Measurements from ENCODE around the gene PRDX6.

Gene PRDX6

DNA sequence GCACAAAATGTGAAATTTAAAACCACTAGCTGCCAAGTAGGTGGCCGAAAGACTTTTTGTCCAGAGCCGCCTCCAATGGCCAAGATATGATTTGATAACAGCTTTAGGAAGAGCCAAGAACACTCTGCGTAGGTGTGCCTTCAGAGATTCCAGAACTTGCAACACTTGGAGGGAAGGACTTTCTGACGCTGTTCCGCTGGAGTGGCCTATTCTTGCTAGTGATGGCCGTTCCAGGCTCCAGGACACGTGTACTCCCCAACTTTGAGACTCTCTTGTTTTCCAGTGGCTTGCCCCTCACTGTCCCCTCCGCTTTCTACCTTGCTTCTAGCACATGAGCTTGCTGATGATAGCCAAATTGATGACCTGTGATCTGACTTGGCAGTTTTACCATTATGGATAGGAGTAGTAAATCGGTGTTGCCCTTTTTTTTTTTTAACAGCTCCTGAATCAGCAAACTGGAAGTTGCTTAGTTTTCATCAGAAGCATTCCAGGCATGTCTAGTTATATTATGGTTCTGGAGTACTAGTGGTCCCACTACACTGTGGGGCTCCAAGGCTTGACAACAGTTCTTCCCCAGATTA, 1.0 kb downstream of the PRDX6 start:
- peak overlapping the region; percentile 74 for H3K27ac ChIP-seq (ENCODE audit: insufficient read depth, low read length, poor library complexity, severe bottlenecking)
- no peak for DNase-seq

DNA sequence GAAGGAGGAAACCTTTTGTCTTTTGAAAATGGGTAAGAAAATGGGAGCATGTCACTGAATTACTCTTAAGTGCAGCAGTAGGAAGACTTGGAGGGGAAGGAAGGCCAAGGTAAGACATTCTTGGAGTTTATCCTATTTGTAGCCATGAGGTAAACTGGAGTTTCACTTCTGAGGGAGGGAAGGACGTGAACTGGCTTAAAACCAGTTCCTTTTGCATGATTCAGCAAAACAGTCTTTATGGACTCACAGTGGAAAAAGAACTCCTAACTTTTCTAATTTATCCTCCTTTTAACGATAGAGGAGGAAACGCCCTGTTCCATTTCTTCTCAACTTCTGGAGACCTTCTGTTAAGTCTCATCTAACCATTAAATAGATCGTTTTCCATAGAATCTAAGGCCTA, 2.5 kb downstream of the PRDX6 start:
- Histone ChIP-seq H3K9me3 (ENCODE audit: control insufficient read depth, low read length) (no peaks in the 10 kb centered on the region), H3K4me3 (ENCODE audit: insufficient read depth, low read depth, low read length, poor library complexity, severe bottlenecking) (no peak overlapping the region), H3K27me3 (replicated peaks; ENCODE audit: control insufficient read depth, insufficient read depth, low read length, poor library complexity, severe bottlenecking) (no peaks in the 10 kb centered on the region), H3K27ac (ENCODE audit: insufficient read depth, low read length, poor library complexity, severe bottlenecking) (no peak overlapping the region), H3K4me1 (ENCODE audit: control insufficient read depth, insufficient read depth, low read length, poor library complexity, severe bottlenecking) (peaks cover 25% of the 10 kb centered on the region), H3K36me3 (ENCODE audit: control insufficient read depth, insufficient read depth, low read length) (peaks cover 31% of the 10 kb centered on the region)
- no peak for DNase-seq

More for the DNA sequence above, 1.0 kb downstream of the PRDX6 start:
- H3K36me3 ChIP-seq (ENCODE audit: control insufficient read depth, insufficient read depth, low read length) = peaks cover 23% of the 10 kb centered on the region
- no peaks in the 10 kb centered on the region for H3K27me3 ChIP-seq (replicated peaks; ENCODE audit: control insufficient read depth, insufficient read depth, low read length, poor library complexity, severe bottlenecking)
- H3K4me3 ChIP-seq (ENCODE audit: insufficient read depth, low read depth, low read length, poor library complexity, severe bottlenecking) = peak overlapping the region; percentile 81
- no peaks in the 10 kb centered on the region for H3K9me3 ChIP-seq (ENCODE audit: control insufficient read depth, low read length)
- peaks cover 25% of the 10 kb centered on the region for H3K4me1 ChIP-seq (ENCODE audit: control insufficient read depth, insufficient read depth, low read length, poor library complexity, severe bottlenecking)

DNA sequence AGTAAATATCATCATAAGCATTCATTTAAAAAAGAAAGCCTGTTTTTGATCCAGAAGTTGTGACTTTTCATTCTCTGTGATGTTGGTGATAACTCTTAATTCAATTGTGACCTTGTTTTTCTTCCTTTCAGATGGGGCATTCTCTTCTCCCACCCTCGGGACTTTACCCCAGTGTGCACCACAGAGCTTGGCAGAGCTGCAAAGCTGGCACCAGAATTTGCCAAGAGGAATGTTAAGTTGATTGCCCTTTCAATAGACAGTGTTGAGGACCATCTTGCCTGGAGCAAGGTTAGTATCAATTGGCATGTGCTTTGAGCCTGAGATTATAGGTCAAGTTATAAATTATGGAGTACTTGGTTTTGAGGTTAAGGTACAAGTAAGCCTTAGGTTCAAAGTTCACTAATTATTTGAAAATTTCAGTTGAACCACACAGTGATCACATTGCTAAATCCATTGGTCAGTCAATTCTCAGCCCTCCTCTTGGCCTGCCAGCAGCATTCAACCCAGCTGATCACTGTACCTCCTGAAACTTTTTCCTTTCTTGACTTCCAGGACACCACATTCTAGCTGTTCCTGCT, 4.1 kb downstream of the PRDX6 start:
- Histone ChIP-seq H3K36me3 (ENCODE audit: control insufficient read depth, insufficient read depth, low read length) (peaks cover 47% of the 10 kb centered on the region), H3K27ac (ENCODE audit: insufficient read depth, low read length, poor library complexity, severe bottlenecking) (no peak overlapping the region), H3K4me3 (ENCODE audit: insufficient read depth, low read depth, low read length, poor library complexity, severe bottlenecking) (no peak overlapping the region), H3K27me3 (replicated peaks; ENCODE audit: control insufficient read depth, insufficient read depth, low read length, poor library complexity, severe bottlenecking) (no peaks in the 10 kb centered on the region), H3K4me1 (ENCODE audit: control insufficient read depth, insufficient read depth, low read length, poor library complexity, severe bottlenecking) (peaks cover 14% of the 10 kb centered on the region), H3K9me3 (ENCODE audit: control insufficient read depth, low read length) (no peaks in the 10 kb centered on the region)
- no peak for DNase-seq

DNA sequence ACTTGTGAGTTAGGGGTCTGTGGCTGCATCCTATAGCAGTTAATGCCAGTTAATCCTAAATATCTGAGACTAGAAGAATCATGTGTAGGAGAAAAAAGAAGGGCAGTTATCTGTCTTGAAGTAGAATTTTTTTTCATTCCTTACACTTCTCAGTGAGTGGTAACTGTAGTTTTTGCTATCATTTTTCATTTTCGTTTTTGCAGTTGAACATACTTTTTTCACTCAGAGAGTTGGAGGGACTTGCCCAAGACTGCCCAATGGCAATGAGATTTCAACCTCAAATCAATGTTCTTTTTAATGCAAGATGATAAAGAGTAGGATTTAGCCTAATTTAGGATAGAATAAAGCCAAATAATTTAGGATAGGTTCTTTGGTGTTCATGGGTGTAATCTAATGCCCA, 5.5 kb downstream of the PRDX6 start:
- Histone ChIP-seq H3K4me3 (ENCODE audit: insufficient read depth, low read depth, low read length, poor library complexity, severe bottlenecking) (no peak overlapping the region), H3K27ac (ENCODE audit: insufficient read depth, low read length, poor library complexity, severe bottlenecking) (no peak overlapping the region), H3K36me3 (ENCODE audit: control insufficient read depth, insufficient read depth, low read length) (peaks cover 61% of the 10 kb centered on the region), H3K27me3 (replicated peaks; ENCODE audit: control insufficient read depth, insufficient read depth, low read length, poor library complexity, severe bottlenecking) (no peaks in the 10 kb centered on the region), H3K9me3 (ENCODE audit: control insufficient read depth, low read length) (no peaks in the 10 kb centered on the region), H3K4me1 (ENCODE audit: control insufficient read depth, insufficient read depth, low read length, poor library complexity, severe bottlenecking) (peaks cover 12% of the 10 kb centered on the region)
- DNase-seq = no peak

DNA sequence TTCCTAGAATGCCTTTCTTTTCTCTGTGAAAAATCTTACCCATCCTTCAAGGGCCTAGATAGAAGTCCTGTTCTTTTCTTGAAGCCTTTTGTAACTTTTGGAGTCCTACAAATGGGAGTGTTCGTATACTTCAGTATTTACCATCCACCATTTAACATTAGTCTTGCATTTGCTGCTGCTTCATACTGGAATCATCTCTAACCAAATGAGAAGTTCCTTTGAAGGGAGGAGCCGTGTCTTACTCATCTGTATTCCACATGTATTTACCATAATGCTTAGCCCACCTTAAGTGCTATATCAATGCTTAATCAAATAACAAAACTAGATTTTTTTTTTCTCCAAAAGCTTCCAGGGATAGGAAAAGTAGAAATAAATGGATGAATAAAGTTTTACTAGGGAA, 7.1 kb downstream of the PRDX6 start:
- DNase-seq = no peak
- Histone ChIP-seq H3K4me1 (ENCODE audit: control insufficient read depth, insufficient read depth, low read length, poor library complexity, severe bottlenecking) (no peaks in the 10 kb centered on the region), H3K27ac (ENCODE audit: insufficient read depth, low read length, poor library complexity, severe bottlenecking) (no peak overlapping the region), H3K9me3 (ENCODE audit: control insufficient read depth, low read length) (no peaks in the 10 kb centered on the region), H3K36me3 (ENCODE audit: control insufficient read depth, insufficient read depth, low read length) (peaks cover 73% of the 10 kb centered on the region), H3K4me3 (ENCODE audit: insufficient read depth, low read depth, low read length, poor library complexity, severe bottlenecking) (no peak overlapping the region), H3K27me3 (replicated peaks; ENCODE audit: control insufficient read depth, insufficient read depth, low read length, poor library complexity, severe bottlenecking) (no peaks in the 10 kb centered on the region)

DNA sequence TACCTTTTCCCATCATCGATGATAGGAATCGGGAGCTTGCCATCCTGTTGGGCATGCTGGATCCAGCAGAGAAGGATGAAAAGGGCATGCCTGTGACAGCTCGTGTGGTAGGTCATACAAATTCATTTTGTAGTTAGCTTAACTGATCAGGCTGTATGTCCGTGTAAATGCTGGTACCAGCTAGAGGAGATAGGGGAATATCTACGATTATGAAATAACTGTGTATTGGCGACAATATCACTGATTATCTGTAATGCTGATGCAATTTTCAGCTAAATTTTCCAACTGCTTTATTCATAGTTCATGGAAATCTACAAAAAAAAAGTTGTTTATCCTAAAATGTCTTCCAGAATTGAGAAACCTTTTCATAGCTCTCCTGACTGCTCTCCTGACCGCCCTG, 8.3 kb downstream of the PRDX6 start:
- Histone ChIP-seq H3K9me3 (ENCODE audit: control insufficient read depth, low read length) (no peaks in the 10 kb centered on the region), H3K4me1 (ENCODE audit: control insufficient read depth, insufficient read depth, low read length, poor library complexity, severe bottlenecking) (no peaks in the 10 kb centered on the region), H3K27ac (ENCODE audit: insufficient read depth, low read length, poor library complexity, severe bottlenecking) (no peak overlapping the region), H3K27me3 (replicated peaks; ENCODE audit: control insufficient read depth, insufficient read depth, low read length, poor library complexity, severe bottlenecking) (no peaks in the 10 kb centered on the region), H3K36me3 (ENCODE audit: control insufficient read depth, insufficient read depth, low read length) (peaks cover 73% of the 10 kb centered on the region), H3K4me3 (ENCODE audit: insufficient read depth, low read depth, low read length, poor library complexity, severe bottlenecking) (no peak overlapping the region)
- no peak for DNase-seq

DNA sequence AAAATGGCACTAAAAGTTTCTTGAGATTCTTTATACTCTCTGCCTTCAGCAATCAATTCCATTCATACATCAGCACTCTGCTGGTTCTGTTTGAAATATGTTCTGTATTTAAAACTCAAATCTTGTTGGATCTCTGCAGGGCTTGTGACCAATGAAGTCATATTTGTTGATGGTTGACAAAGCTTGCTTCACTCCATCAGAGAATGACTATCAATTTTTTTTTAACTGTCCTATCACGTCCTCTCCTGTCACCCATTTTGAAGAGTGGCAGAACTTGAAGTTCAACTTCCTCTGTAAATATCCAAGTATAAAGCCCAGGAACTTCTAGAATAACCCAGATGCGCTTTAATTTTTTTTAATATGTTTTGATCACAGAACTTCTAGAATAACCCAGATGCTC, 10.9 kb downstream of the PRDX6 start:
- DNase-seq = no peak
- peaks cover 53% of the 10 kb centered on the region for H3K36me3 ChIP-seq (ENCODE audit: control insufficient read depth, insufficient read depth, low read length)

DNA sequence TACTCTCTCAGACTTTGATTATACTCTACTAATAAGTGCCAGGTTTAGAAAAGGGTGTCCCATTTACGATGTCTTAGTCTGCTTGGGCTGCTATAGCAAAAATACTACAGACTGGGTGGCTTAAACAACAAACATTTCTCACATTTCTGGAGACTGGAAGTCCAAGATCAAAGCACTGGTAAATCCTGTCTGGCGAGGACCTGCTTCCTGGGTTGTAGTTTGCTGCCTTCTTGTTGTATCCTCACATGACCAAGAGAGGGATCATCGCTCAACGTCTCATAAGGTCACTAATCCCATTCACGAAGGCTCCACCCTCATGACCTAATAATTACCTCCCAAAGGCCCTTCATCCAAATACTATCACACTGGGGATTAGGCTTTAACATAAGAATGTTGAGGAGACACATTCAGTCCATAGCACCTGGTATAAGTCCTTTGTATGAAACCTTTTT, 12.0 kb downstream of the PRDX6 start:
- peaks cover 48% of the 10 kb centered on the region for H3K36me3 ChIP-seq (ENCODE audit: control insufficient read depth, insufficient read depth, low read length)
- DNase-seq = no peak

More for the DNA sequence above, 10.9 kb downstream of the PRDX6 start:
- Histone ChIP-seq H3K4me3 (ENCODE audit: insufficient read depth, low read depth, low read length, poor library complexity, severe bottlenecking) (no peak overlapping the region), H3K9me3 (ENCODE audit: control insufficient read depth, low read length) (no peaks in the 10 kb centered on the region), H3K27ac (ENCODE audit: insufficient read depth, low read length, poor library complexity, severe bottlenecking) (no peak overlapping the region), H3K4me1 (ENCODE audit: control insufficient read depth, insufficient read depth, low read length, poor library complexity, severe bottlenecking) (no peaks in the 10 kb centered on the region), H3K27me3 (replicated peaks; ENCODE audit: control insufficient read depth, insufficient read depth, low read length, poor library complexity, severe bottlenecking) (no peaks in the 10 kb centered on the region)

DNA sequence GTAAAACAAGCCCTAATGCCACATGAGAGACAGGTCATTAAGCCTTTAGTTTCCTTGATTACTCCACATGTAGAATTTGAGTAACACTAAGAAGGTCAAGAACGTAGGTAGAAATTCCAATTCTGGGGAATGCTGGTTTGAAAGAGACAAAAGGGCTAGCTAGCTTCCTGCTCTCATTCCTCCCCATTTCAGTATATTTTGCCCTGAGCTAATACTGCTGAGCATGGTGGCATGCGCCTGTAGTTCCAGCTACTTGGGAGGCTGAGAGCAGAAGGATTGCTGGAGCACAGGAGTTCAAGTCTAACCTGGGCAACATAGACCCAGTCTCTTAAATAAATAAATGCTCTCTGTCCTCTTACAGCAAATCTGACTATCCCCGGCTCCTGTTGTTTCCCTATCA, 12.8 kb downstream of the PRDX6 start:
- Histone ChIP-seq H3K27me3 (replicated peaks; ENCODE audit: control insufficient read depth, insufficient read depth, low read length, poor library complexity, severe bottlenecking) (no peaks in the 10 kb centered on the region), H3K36me3 (ENCODE audit: control insufficient read depth, insufficient read depth, low read length) (peaks cover 40% of the 10 kb centered on the region), H3K27ac (ENCODE audit: insufficient read depth, low read length, poor library complexity, severe bottlenecking) (no peak overlapping the region), H3K4me3 (ENCODE audit: insufficient read depth, low read depth, low read length, poor library complexity, severe bottlenecking) (no peak overlapping the region), H3K4me1 (ENCODE audit: control insufficient read depth, insufficient read depth, low read length, poor library complexity, severe bottlenecking) (no peaks in the 10 kb centered on the region), H3K9me3 (ENCODE audit: control insufficient read depth, low read length) (no peaks in the 10 kb centered on the region)
- DNase-seq = no peak

More for the DNA sequence above, 12.0 kb downstream of the PRDX6 start:
- Histone ChIP-seq H3K27me3 (replicated peaks; ENCODE audit: control insufficient read depth, insufficient read depth, low read length, poor library complexity, severe bottlenecking) (no peaks in the 10 kb centered on the region), H3K27ac (ENCODE audit: insufficient read depth, low read length, poor library complexity, severe bottlenecking) (no peak overlapping the region), H3K9me3 (ENCODE audit: control insufficient read depth, low read length) (no peaks in the 10 kb centered on the region), H3K4me3 (ENCODE audit: insufficient read depth, low read depth, low read length, poor library complexity, severe bottlenecking) (no peak overlapping the region), H3K4me1 (ENCODE audit: control insufficient read depth, insufficient read depth, low read length, poor library complexity, severe bottlenecking) (no peaks in the 10 kb centered on the region)

DNA sequence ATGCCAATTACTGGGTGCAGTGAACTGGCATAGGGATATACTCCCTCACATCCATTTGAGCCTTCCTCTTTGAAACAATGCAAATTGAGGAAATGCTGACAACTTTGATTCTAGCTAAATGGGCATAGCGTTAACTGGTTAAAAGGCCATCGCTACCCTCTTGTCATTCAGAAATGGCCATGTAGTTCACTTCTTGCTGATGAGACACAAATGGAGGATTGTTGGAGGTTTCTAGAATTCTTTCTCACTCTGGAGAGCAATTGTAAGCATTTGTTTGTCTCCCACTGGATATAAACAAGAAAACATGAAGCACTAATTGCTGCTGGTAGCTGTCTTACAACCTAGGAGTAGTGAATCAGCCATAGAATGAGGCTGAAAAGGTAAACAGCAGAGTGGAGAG, 14.4 kb downstream of the PRDX6 start:
- Histone ChIP-seq H3K9me3 (ENCODE audit: control insufficient read depth, low read length) (no peaks in the 10 kb centered on the region), H3K27me3 (replicated peaks; ENCODE audit: control insufficient read depth, insufficient read depth, low read length, poor library complexity, severe bottlenecking) (no peaks in the 10 kb centered on the region), H3K36me3 (ENCODE audit: control insufficient read depth, insufficient read depth, low read length) (peaks cover 24% of the 10 kb centered on the region), H3K4me3 (ENCODE audit: insufficient read depth, low read depth, low read length, poor library complexity, severe bottlenecking) (no peak overlapping the region), H3K27ac (ENCODE audit: insufficient read depth, low read length, poor library complexity, severe bottlenecking) (no peak overlapping the region), H3K4me1 (ENCODE audit: control insufficient read depth, insufficient read depth, low read length, poor library complexity, severe bottlenecking) (no peaks in the 10 kb centered on the region)
- DNase-seq = no peak
